Endothelial cell of umbilical vein (primary cell): ENCODE results near the gene IGSF9B. TPM values are rescaled to one million over a fixed set of nuclear protein-coding genes. Genes with fewer than 3 reads are reported as not detected.

Experiments
- BruUV-seq: library from RNA; stranded (reverse); fragments of 400-500 nt; replicated peaks from 2 replicates; lab custom pipeline; 2021; lab: Mats Ljungman, UMichigan
- CTCF ChIA-PET: fragments of 300-600, 350-600 bp; sonication (Branson Sonifier 250); formaldehyde crosslinking; loops from one replicate; lab custom pipeline; 2021; ENCODE audit warnings: antibody characterized with exemption, inconsistent platforms; lab: Charles Lee
- POLR2A ChIA-PET: fragments of 300-600, 350-600 bp; sonication (Branson Sonifier 250); formaldehyde crosslinking; loops from one replicate; lab custom pipeline; 2021; ENCODE audit warnings: antibody characterized with exemption, inconsistent platforms; lab: Charles Lee
- DNase-seq: peaks from one replicate; pipeline ENCODE4 v3.0.0-alpha.2; 2011; ENCODE audit warnings: low read depth, low spot score
- FAIRE-seq: peaks from 2 replicates; lab custom pipeline; 2011; peaks lifted over from hg19 to GRCh38; lab: Jason Lieb, UNC
- H2AFZ ChIP-seq: 2 replicates; pipeline ENCODE4 v1.6.0; 2012; ENCODE audit warnings: low read depth, low read length, control low read depth, inconsistent platforms
- H3K27ac ChIP-seq: 2 replicates; pipeline ENCODE4 v1.5.1; 2011; ENCODE audit warnings: low read depth, mild to moderate bottlenecking, control low read depth, low read length, moderate library complexity; ENCODE audit not compliant: insufficient read depth
- H3K27me3 ChIP-seq, 2 experiments: 2 replicates each; pipeline versions ENCODE4 v1.6.0 to v1.6.1; 2011; ENCODE audit warnings: low read length in 2 of 2, mixed read lengths in 1 of 2; ENCODE audit not compliant: control insufficient read depth in 2 of 2, insufficient read depth in 2 of 2
- H3K36me3 ChIP-seq, 2 experiments: 2 replicates in 1 of 2; 3 replicates in 1 of 2; pipeline ENCODE4 v1.5.1; 2011; ENCODE audit warnings: low read length in 2 of 2, mild to moderate bottlenecking in 1 of 2, moderate library complexity in 1 of 2; ENCODE audit not compliant: control insufficient read depth in 2 of 2, insufficient read depth in 2 of 2; ENCODE audit errors: extremely low read depth in 1 of 2
- H3K4me1 ChIP-seq: 3 replicates; pipeline ENCODE4 v1.5.1; 2011; ENCODE audit warnings: mild to moderate bottlenecking, low read length; ENCODE audit not compliant: control insufficient read depth, insufficient read depth; ENCODE audit errors: extremely low read depth
- H3K4me2 ChIP-seq: 2 replicates; pipeline ENCODE4 v1.6.1; 2011; ENCODE audit warnings: low read length, control low read depth, mixed read lengths; ENCODE audit not compliant: insufficient read depth
- H3K4me3 ChIP-seq, 3 experiments: fragments of 200-600 bp in 1 of 3; sonication (generic), shearing (Covaris generic) in 1 of 3; replicated peaks in 1 of 3; 2 replicates each; pipeline ENCODE4 v1.5.1; 2011 to 2016; ENCODE audit warnings: control low read depth in 3 of 3, low read length in 3 of 3, mild to moderate bottlenecking in 2 of 3, inconsistent platforms in 1 of 3, low read depth in 1 of 3, moderate library complexity in 1 of 3; ENCODE audit not compliant: insufficient read depth in 1 of 3
- H3K79me2 ChIP-seq: 2 replicates; pipeline ENCODE4 v1.6.0; 2012; ENCODE audit warnings: low read length, inconsistent platforms; ENCODE audit not compliant: control insufficient read depth, insufficient read depth
- H3K9ac ChIP-seq: replicated peaks from 2 replicates; pipeline ENCODE3; 2011; ENCODE audit warnings: low read length, control low read depth; ENCODE audit not compliant: insufficient read depth; ENCODE audit errors: extremely low read depth
- H3K9me1 ChIP-seq: replicated peaks from 3 replicates; pipeline ENCODE4 v1.6.0; 2011; ENCODE audit warnings: mild to moderate bottlenecking, low read length; ENCODE audit not compliant: control insufficient read depth, insufficient read depth; ENCODE audit errors: extremely low read depth
- H3K9me3 ChIP-seq: replicated peaks from 2 replicates; pipeline ENCODE4 v1.5.1; 2012; ENCODE audit warnings: low read length, inconsistent platforms; ENCODE audit not compliant: control insufficient read depth, insufficient read depth
- H4K20me1 ChIP-seq: replicated peaks from 2 replicates; pipeline ENCODE3; 2011; ENCODE audit warnings: mild to moderate bottlenecking, low read length; ENCODE audit not compliant: control insufficient read depth, insufficient read depth; ENCODE audit errors: extremely low read depth
- EZH2 ChIP-seq: IDR thresholded peaks from 2 replicates; pipeline ENCODE4 v1.6.1; 2012; ENCODE audit warnings: borderline replicate concordance, low read depth, mild to moderate bottlenecking, moderate library complexity, low read length, inconsistent platforms; ENCODE audit not compliant: severe bottlenecking
- FOS ChIP-seq: IDR thresholded peaks from 2 replicates; pipeline ENCODE4 v1.6.1; 2011; ENCODE audit warnings: mild to moderate bottlenecking, low read length, moderate library complexity, borderline replicate concordance; ENCODE audit not compliant: insufficient read depth
- GATA2 ChIP-seq: IDR thresholded peaks from 2 replicates; pipeline ENCODE4 v1.7.0; 2011; ENCODE audit warnings: low read depth, mild to moderate bottlenecking, moderate library complexity, mixed read lengths, low read length; ENCODE audit not compliant: insufficient read length, insufficient read depth
- JUN ChIP-seq: IDR thresholded peaks from 2 replicates; pipeline ENCODE4 v1.6.1; 2011; ENCODE audit warnings: borderline replicate concordance, low read depth; ENCODE audit not compliant: insufficient read length, insufficient read depth
- MYC ChIP-seq: IDR thresholded peaks from one replicate; pipeline ENCODE4 v1.6.1; 2011; ENCODE audit warnings: mild to moderate bottlenecking, low read depth, low read length
- POLR2A ChIP-seq: IDR thresholded peaks from 2 replicates; pipeline ENCODE4 v1.6.1; 2012; ENCODE audit warnings: low read depth, mild to moderate bottlenecking, control low read depth, low read length
- POLR2AphosphoS5 ChIP-seq: IDR thresholded peaks from 2 replicates; pipeline ENCODE4 v1.6.1; 2012; ENCODE audit warnings: low read depth, mild to moderate bottlenecking, control low read depth, low read length, moderate library complexity; ENCODE audit not compliant: insufficient read depth
- dilution Hi-C: fragments of 300-500 bp; cut with MboI; formaldehyde crosslinking; loops from one replicate; pipeline ENCODE4 v1.15.0; 2019; ENCODE audit warnings: low sequenced_read_pairs; ENCODE audit not compliant: extremely low pct_ligation_motif_present
- intact Hi-C: fragments of 100-400 bp; cut with micrococcal nuclease; formaldehyde crosslinking; loops from one replicate; pipeline ENCODE4 v1.10.0; 2022
- polyA plus RNA-seq, 4 experiments: library from polyadenylated mRNA; depleted of rRNA in 3 of 4; stranded (reverse) in 3 of 4; unstranded in 1 of 4; fragments of >200 nt; gene quantifications; 2 replicates each; pipeline versions ENCODE4 v1.2.1 to v1.2.3, GENCODE V29; 2011 to 2012; ENCODE audit warnings: missing spikeins in 1 of 4
- total RNA-seq: library from RNA; stranded (reverse); gene quantifications from 2 replicates; pipeline ENCODE4 v1.2.3, GENCODE V29; 2021
- TF ChIP-seq, protein P1 (sequence below): IDR thresholded peaks from 2 replicates; pipeline ENCODE4 v1.6.1; 2011; ENCODE audit not compliant: insufficient read depth, insufficient read length
- TF ChIP-seq, protein P2 (sequence below), 2 donors: IDR thresholded peaks; 1 replicate in 1 of 2; 2 replicates in 1 of 2; pipeline ENCODE4 v1.5.1; 2011; ENCODE audit warnings: low read length in 2 of 2, mild to moderate bottlenecking in 2 of 2, moderate library complexity in 2 of 2, control low read depth in 1 of 2, inconsistent platforms in 1 of 2, low read depth in 1 of 2; ENCODE audit not compliant: insufficient read depth in 1 of 2; ENCODE audit errors: extremely low read depth in 1 of 2

The IGSF9B gene
- total and polyA plus RNA-seq, 2 donors (not counting 3 experiments of a cell fraction or from before 2014, with no cell fraction given) = 0.15 to 0.18 TPM

DNA sequence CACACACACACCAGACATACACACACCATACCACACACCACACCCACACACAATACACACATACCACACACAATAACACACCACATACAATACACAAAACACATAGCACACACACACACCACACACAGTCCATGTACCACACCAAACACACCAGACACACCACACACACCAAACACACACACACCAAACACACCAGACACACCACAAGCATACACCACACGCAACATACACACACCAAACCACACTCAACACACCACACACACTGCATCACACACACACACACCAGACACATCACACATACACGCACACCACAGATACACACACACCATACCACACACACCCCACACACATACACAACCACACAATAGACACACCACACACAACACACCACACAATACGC lies 54.8 kb downstream of the IGSF9B start:
- no peak for DNase-seq
- CTCF ChIA-PET = no interaction called here
- Histone ChIP-seq H4K20me1 (no peaks in the 10 kb centered on the region), H3K36me3 (no peaks in the 10 kb centered on the region), H2AFZ (no peak overlapping the region), H3K27ac (no peak overlapping the region), H3K4me3 (no peak overlapping the region), H3K4me2 (no peak overlapping the region), H3K9me3 (no peaks in the 10 kb centered on the region), H3K79me2 (no peaks in the 10 kb centered on the region), H3K4me1 (no peaks in the 10 kb centered on the region), H3K27me3 (no peaks in the 10 kb centered on the region), H3K9ac (no peak overlapping the region), H3K9me1 (no peaks in the 10 kb centered on the region)
- BruUV-seq = no TSS peak
- no peak for FAIRE-seq
- dilution Hi-C loops (no loop called here), intact Hi-C loops (no loop called here)
- TF ChIP-seq GATA2 (no peak), FOS (no peak), POLR2AphosphoS5 (no peak)
- TF ChIP-seq, protein P1, sequence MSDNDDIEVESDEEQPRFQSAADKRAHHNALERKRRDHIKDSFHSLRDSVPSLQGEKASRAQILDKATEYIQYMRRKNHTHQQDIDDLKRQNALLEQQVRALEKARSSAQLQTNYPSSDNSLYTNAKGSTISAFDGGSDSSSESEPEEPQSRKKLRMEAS = no peak
- POLR2A ChIA-PET = no interaction called here

DNA sequence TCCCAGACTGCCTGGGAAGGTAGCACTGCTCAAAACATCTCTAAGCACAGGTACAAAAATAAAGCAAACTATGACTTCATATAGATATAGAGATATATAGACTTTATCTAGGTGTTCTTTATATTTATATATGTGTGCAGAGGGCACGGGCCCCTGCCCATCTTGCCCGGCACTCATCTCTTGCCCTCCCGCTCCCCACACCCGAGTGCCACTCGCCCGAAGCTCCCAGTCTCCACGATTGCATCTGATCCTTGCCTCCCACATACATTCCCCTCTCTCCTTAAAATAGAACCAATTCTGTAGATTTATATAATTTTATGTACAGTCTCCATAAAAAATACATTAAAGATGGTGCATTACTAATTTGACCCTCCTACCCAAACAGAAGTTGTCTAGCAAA lies 55.5 kb downstream of the IGSF9B start:
- H3K9me3 ChIP-seq = no peaks in the 10 kb centered on the region
- dilution Hi-C loops (no loop called here), intact Hi-C loops (no loop called here)
- no peaks in the 10 kb centered on the region for H3K9me1 ChIP-seq
- no peak for TF ChIP-seq FOS
- no peak for TF ChIP-seq MYC
- TF ChIP-seq POLR2A = no peak
- TF ChIP-seq, protein P2, sequence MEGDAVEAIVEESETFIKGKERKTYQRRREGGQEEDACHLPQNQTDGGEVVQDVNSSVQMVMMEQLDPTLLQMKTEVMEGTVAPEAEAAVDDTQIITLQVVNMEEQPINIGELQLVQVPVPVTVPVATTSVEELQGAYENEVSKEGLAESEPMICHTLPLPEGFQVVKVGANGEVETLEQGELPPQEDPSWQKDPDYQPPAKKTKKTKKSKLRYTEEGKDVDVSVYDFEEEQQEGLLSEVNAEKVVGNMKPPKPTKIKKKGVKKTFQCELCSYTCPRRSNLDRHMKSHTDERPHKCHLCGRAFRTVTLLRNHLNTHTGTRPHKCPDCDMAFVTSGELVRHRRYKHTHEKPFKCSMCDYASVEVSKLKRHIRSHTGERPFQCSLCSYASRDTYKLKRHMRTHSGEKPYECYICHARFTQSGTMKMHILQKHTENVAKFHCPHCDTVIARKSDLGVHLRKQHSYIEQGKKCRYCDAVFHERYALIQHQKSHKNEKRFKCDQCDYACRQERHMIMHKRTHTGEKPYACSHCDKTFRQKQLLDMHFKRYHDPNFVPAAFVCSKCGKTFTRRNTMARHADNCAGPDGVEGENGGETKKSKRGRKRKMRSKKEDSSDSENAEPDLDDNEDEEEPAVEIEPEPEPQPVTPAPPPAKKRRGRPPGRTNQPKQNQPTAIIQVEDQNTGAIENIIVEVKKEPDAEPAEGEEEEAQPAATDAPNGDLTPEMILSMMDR (IDR thresholded peaks at IDR 0.05; ENCODE audit: extremely low read depth in 1 of 2, insufficient read depth in 1 of 2, low read depth in 1 of 2, low read length in 2 of 2) = no peak
- TF ChIP-seq, protein P1 = no peak
- TF ChIP-seq EZH2 = no peak
- TF ChIP-seq JUN = no peak
- no peak for TF ChIP-seq POLR2AphosphoS5
- TF ChIP-seq GATA2 = no peak
- DNase-seq (no peak), FAIRE-seq (no peak)
- H3K36me3 ChIP-seq = no peaks in the 10 kb centered on the region
- no peaks in the 10 kb centered on the region for H3K79me2 ChIP-seq
- ChIA-PET CTCF (no interaction called here), POLR2A (no interaction called here)
- no peaks in the 10 kb centered on the region for H4K20me1 ChIP-seq
- no peaks in the 10 kb centered on the region for H3K4me1 ChIP-seq
- no peak overlapping the region for H2AFZ ChIP-seq
- BruUV-seq = no TSS peak
- no peaks in the 10 kb centered on the region for H3K27me3 ChIP-seq
- H3K27ac ChIP-seq = no peak overlapping the region
- H3K9ac ChIP-seq = no peak overlapping the region
- H3K4me2 ChIP-seq = no peak overlapping the region
- H3K4me3 ChIP-seq = no peak overlapping the region
